ENCODE data around the gene CACNA1S.

The CACNA1S gene

GRCh38 chr1:201139756-201140155, 27.5 kb upstream of the CACNA1S start:
- DNase-seq, result no peak

GRCh38 chr1:201139306-201139705, 27.1 kb upstream of the CACNA1S start:
- DNase-seq, result no peak

GRCh38 chr1:201138311-201138840, 26.1 kb upstream of the CACNA1S start:
- DNase-seq, result no peak

GRCh38 chr1:201137579-201138310, 25.5 kb upstream of the CACNA1S start:
- DNase-seq, result no peak

GRCh38 chr1:201137024-201137392, 24.8 kb upstream of the CACNA1S start:
- DNase-seq, result no peak

GRCh38 chr1:201136355-201137023, 24.3 kb upstream of the CACNA1S start:
- DNase-seq, result no peak

GRCh38 chr1:201134405-201134804, 22.2 kb upstream of the CACNA1S start:
- DNase-seq, result no peak

GRCh38 chr1:201131398-201131797, 19.2 kb upstream of the CACNA1S start:
- DNase-seq, result no peak

GRCh38 chr1:201128962-201129361, 16.7 kb upstream of the CACNA1S start:
- DNase-seq, result no peak

- no peak for DNase-seq
Measured at GRCh38 chr1:201128476-201128875, 16.2 kb upstream of the CACNA1S start.

- DNase-seq, result no peak
Measured at GRCh38 chr1:201127755-201128455, 15.7 kb upstream of the CACNA1S start.

GRCh38 chr1:201126832-201127754, 14.9 kb upstream of the CACNA1S start, which contains the start of gene ASCL5:
Gene ASCL5 (minus strand): TSS chr1:201127184. CDS start chr1:201115372, 11,812 bp downstream.
- DNase-seq, result no peak

GRCh38 chr1:201126463-201126831, 14.2 kb upstream of the CACNA1S start:
- DNase-seq, result no peak

- no peak for DNase-seq
Measured at GRCh38 chr1:201125800-201126199, 13.6 kb upstream of the CACNA1S start.

- DNase-seq, result no peak
Measured at GRCh38 chr1:201125019-201125418, 12.8 kb upstream of the CACNA1S start.

- no peak for DNase-seq
Measured at GRCh38 chr1:201123866-201124265, 11.6 kb upstream of the CACNA1S start.

- no peak for DNase-seq
Measured at GRCh38 chr1:201122321-201122957, 10.2 kb upstream of the CACNA1S start.

- DNase-seq, result no peak
Measured at GRCh38 chr1:201119206-201120197, 7.3 kb upstream of the CACNA1S start.

GRCh38 chr1:201116091-201116490, 3.9 kb upstream of the CACNA1S start:
- no peak for DNase-seq

- no peak for DNase-seq
Measured at GRCh38 chr1:201115390-201115937, 3.2 kb upstream of the CACNA1S start.

Measured in NK-92 treated with Interleukin-12 subunit alpha and Interleukin-12 subunit beta, amount 100 ng/mL, for 24 hours (cell line).